Measurements from ENCODE around the gene PLXNA4.

DNA sequence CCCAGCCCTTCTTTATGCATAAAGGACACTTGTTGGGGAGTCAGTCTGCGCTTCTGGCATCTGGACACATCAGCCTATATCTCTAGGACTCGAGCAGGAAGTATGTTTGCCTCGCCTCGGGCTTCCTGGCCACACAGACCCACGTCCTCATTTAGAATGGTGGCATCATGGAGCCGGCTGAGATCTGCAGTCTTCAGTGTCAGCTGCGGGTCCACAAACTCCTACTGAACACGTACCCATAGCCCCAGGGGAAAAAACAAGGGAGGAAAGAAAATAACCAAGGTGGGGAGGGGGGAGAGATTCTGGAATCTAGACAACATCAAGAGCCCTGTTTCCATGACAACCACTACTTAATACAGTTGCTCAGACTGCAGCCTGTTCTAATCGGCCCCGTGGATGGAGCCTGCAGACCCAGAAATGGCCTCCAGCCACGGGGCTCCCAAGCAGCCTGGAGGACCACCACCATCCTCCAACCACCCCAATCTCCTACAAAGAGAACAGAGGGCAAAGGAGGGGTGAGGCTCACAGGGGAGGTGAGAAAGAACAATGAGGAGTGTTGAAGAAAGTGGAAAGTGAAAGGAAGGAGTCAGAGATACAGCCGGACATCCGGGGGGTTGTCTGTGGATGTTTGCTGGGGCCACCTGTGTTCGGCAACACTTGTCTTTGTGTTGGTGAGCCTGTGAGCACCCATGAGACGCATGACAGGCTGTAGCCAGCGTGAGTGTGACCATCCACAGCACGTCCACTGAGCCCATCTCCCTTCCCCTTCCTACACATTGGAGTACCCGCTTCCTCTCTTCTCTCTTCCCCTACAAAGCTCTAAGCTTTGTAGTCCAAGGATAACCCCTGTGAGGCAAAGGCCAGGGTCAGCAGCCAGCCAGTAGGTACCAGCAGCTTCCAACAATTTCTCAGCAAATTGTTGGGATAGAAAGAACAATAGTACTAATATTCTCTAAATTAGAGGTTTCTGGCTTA is 141.0 kb downstream of the PLXNA4 start:
- TF ChIP-seq, protein P1, sequence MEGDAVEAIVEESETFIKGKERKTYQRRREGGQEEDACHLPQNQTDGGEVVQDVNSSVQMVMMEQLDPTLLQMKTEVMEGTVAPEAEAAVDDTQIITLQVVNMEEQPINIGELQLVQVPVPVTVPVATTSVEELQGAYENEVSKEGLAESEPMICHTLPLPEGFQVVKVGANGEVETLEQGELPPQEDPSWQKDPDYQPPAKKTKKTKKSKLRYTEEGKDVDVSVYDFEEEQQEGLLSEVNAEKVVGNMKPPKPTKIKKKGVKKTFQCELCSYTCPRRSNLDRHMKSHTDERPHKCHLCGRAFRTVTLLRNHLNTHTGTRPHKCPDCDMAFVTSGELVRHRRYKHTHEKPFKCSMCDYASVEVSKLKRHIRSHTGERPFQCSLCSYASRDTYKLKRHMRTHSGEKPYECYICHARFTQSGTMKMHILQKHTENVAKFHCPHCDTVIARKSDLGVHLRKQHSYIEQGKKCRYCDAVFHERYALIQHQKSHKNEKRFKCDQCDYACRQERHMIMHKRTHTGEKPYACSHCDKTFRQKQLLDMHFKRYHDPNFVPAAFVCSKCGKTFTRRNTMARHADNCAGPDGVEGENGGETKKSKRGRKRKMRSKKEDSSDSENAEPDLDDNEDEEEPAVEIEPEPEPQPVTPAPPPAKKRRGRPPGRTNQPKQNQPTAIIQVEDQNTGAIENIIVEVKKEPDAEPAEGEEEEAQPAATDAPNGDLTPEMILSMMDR (IDR thresholded peaks at IDR 0.05; ENCODE audit: poor library complexity), result no peak
- TF ChIP-seq EZH2phosphoT487 (IDR thresholded peaks at IDR 0.05; ENCODE audit: low read depth, severe bottlenecking, unreplicated experiment), result no peak
- TF ChIP-seq EZH2 (IDR thresholded peaks at IDR 0.05; ENCODE audit: borderline replicate concordance), result no peak

All from hepatocyte (in vitro differentiated cells).